Measurements from ENCODE around the gene GCA.

The GCA gene

GRCh38 chr2:162328424-162329157 lies 15.3 kb upstream of the GCA start:
- no peak for DNase-seq

GRCh38 chr2:162330881-162331280 lies 13.1 kb upstream of the GCA start:
- DNase-seq, result no peak

DNA sequence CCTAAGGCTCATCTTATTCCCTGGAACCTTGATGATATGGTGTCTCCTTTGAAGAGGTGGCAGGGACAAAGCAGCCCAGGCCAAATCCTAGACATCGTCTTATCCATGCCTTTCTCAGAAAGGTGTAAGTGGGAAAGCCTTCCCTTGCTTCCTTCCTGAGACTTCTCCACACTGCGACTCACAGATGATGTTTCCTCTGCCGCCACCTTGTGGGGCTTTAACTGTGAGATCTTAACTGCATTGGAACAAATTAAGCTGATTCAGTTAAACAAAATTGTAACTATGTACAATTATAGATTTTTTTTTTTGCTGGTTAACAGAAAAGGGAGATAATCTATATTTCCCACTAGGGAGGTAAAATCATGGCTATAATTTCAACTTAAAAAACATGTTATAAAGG lies 10.0 kb upstream of the GCA start:
- DNase-seq, result no peak

DNA sequence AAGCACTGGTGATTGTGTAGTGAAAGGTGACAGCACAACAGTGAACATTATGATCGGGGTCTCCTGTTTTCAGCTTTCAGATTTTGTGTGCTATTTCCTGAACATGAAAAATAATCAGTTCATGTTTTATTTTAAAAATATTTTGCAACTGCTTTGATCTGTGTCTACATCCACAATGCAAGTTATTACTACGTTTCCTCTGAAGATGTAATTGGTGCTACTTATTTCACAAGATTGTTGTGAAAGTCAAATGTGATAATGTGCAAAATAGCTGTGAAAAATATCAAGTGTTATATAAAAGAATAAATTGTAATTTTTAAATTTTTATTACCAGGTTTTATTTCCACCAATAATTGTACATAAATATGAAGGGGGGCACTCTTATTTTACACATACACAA lies 6.1 kb upstream of the GCA start:
- DNase-seq, result no peak

DNA sequence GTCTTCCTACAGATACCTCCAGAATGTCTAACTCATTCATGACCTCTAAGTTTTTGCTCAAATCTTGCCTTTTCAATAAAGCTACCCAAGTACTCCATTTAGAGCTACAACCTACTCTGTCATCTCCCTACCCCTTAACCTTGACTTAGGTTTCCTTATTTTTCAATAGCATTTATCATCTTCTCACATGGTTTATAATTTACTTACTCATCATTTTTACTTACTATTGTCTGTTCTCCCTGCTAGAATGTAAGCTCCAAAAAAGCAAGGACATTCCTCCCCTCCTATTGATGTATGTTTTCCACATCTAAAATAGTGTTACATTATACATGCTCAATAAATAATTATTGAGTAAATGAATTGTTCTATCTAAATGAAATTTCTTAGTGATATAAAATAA lies 3.1 kb upstream of the GCA start:
- DNase-seq, result no peak

DNA sequence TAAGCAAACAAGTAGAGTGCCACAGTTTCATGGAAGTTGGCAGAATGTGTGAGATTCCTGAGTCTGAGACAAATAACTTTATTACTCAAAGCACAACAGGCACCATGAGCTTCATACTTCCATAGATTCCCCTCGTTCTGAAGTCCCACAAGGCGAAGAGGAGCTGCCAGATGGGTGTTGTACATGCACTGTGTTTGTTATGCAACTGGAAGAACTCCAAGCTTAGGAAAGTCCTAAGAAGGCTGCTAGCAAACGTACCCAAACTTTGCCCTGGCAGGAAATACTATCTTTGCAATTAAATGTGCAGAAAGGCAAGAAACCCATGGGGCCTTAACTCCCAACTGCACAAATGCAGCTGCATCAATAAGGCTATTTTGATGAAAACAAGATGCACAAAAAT lies 1.6 kb upstream of the GCA start:
- DNase-seq, result no peak

DNA sequence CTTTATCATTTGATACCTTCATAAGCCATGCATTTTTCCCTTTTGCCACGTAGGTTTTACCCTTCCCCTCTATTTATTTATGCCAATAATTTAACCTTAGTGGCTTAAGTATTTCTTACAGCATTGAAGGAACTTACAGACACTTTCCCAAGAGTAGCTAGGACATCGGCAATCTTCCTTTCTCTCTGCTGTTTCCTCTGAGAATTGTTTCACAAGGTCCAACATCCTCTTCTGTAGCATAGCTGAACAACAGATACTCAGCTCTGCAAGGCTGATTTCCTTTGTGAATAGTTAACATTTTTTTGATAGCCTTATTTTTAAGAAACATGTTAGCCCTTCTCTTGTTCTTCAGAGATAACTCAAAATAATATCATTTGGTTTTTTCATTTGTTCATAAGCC lies 1.1 kb upstream of the GCA start:
- DNase-seq, result no peak

DNA sequence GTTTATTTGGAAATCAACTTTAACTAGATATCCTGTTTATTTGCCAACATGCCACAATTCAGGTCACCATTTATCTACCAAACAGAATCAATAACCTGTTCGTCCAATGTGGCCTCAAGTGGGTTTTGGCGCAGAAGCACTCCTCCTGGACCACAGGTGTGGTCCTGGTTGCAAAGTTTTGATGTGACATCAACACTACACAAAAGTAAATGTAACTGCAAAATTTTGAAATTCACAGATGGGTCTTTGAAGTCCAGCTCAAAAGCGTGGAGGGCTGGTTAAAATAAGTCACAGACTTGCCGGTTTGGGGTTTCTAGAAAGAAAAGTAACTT lies 474 bp upstream of the GCA start:
- DNase-seq, result no peak

DNA sequence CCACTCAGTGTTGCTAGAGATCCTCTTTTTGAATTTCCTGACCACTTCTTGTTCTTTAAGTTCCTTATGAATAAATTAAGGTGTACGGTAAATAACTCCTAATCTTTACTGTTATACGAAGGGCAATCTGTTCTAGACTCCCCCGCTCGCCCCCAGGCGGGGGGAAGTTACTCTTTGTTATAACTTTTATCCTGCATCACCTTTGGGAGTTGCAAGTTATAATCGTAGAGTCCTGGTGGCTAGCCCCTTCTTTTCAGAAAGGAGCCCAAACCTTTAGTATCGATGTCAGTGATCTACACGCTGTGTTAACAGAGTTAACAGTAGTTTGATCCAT lies 652 bp downstream of the GCA start:
- DNase-seq, result peak; percentile 8

DNA sequence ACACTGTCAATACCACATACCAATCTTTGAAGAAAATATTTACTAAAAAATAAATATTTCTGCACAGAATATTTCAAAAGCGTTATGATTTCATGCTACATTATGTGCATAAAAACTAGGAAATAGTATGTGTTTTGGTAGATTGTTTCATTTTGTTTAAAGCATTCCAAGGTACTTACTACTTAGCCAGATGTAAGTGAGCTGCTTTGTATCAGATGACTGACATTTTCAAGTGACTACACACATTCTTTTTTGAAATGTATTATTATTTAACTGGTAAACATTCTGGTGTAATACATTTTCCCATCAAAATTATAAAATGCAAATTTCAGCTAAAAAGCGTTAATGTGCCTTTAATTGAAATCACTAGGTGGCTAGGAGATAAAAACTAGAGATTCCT lies 21.5 kb downstream of the GCA start:
- DNase-seq, result no peak

DNA sequence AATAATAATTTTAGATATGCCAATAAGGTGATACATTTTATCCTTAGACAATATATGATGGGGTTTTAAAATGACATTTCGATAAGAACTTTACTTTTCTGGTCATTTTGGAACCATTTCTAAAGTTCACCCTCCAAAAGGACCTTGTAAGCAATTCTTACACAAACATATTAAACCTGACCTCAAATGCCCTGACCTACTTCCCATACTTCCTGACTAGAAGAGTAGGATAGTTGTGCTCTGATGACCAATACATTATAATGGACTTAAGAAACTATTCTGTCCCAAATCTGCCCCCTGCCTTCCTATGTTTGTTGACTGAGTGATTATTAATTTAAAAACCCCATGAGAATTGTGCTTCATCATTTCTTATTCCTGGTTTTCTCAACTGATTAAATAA lies 24.6 kb downstream of the GCA start:
- DNase-seq, result no peak

- no peak for DNase-seq
These were observed 25.6 kb downstream of the GCA start for GRCh38 chr2:162369551-162369950.

GRCh38 chr2:162370931-162371330 lies 27.0 kb downstream of the GCA start:
- no peak for DNase-seq

- no peak for DNase-seq
These were observed 28.9 kb downstream of the GCA start for GRCh38 chr2:162372818-162373217.

DNA sequence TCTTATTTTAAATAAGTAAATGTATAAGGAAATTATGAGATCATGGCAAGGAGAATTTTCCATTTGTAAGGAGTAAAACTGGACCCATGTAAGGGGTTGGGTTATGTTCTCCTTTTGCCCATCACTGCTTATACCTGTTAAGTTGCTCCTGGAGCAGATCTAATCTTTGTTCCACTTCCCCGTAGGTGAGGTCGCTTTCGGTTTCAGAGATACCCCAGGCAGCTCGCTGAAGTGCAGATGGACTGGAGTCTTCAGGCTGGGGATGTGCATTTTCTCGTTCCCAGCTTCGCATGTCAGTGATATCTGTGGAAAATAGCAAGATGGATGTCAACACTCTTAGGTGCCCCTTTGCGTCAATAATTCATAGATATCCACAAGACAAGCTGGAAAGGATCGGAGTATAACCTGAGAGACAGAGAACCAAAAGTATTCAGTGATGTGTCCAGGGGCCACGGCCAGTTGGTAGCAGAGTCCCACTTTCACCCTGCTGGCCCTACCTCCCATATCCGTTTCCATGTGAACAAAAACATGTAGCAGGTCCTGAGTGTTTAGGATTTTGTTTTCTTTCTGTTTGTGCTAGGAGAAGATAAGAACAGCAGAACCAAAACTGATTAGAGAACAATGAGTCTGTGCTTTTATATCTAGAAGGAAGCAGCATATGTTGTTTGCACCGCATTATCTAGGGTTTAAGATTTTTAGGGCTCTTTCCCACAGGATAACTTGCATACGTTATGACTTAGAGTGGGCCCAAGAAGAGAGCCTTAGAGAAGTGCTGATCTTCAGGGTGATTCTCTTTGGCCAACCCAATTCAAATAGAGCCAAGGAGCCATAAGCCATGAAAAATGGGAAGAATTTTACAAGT lies 36.0 kb downstream of the GCA start:
- DNase-seq, result no peak

DNA sequence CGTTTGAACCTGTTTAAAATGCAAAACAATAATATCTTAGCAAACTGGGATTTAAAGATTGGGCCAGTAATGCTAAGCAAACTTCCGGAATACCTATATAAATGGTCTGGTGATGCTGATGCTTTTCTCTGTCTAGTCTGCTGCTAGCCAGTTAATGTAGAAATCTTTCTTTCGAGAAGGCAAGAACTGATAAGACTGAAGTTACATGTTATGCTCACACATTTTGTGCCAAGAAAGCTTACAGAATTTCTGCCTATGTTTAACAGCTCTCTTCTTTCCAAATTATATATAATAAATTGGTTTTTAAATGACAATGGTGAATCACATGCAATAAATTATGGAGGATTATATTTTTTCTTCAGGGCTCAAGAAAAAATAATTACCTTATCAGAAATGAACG lies 37.9 kb downstream of the GCA start:
- no peak for DNase-seq

DNA sequence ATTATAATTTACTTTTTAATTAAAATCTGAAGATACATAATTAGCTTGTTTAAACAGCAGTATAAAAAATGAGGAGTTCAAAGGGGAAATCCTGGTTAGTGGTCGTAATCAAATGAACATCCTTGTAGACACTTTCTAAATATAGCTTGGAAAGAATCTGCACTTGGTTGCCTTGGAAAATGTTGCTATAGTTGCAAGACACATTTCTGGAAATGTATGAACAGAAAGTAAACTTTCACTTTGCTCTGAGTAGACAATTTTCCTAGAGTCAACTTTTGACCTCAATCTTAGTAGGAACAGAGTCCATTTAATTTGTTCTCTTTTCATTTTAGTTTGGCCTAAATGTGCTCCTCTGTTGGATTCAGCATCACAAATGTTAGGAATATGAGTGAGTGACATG lies 38.3 kb downstream of the GCA start:
- no peak for DNase-seq

- DNase-seq, result no peak
These were observed 41.6 kb downstream of the GCA start for GRCh38 chr2:162385536-162385935.

GRCh38 chr2:162390801-162391200 lies 46.9 kb downstream of the GCA start:
- DNase-seq, result no peak

GRCh38 chr2:162400336-162400735 lies 56.4 kb downstream of the GCA start:
- no peak for DNase-seq

DNA sequence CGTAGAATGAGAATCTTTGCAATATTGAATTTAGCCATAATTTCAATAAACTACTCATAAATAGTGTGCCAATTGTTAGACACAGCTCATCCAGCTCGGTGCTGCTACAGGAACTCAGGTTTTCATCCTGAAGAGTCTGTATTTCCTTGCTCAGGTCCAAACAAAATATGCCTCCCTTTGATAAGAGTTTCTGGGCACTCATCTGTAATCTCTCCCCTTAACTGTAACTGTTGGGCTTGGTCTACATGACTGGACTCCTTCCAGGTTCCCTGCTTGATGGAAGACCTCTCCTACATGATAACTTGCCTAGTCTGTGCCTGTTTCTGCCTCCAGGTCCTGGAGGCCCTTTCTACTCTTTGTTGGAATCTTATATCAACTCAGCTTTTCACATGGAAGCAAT lies 57.9 kb downstream of the GCA start:
- DNase-seq, result no peak

- no peak for DNase-seq
These were observed 60.0 kb downstream of the GCA start for GRCh38 chr2:162403884-162404283.

Data from activated CD4-positive, alpha-beta T cell treated with anti-CD3 and anti-CD28 coated beads, Interleukin-2, amount 50 U/mL, for 16 hours (primary cell).